HG03095 (cell line): ENCODE results near the gene HPS5.

Experiments
- ATAC-seq: cut with Tn5 transposase; IDR thresholded peaks from one replicate; pipeline ENCODE4 v1.9.1; 2021; ENCODE audit warnings: moderate library complexity; ENCODE audit not compliant: unreplicated experiment

Gene HPS5

GRCh38 chr11:18236664-18237356 is 85.1 kb downstream of the HPS5 start, which contains the start of gene SAA4:
TSS of gene SAA4 (minus strand) at chr11:18236802. CDS start at chr11:18235926, 876 bp downstream.
- ATAC-seq = no peak

- ATAC-seq = no peak
Measured at GRCh38 chr11:18235394-18236334, 86.3 kb downstream of the HPS5 start.

GRCh38 chr11:18233912-18234311 is 88.0 kb downstream of the HPS5 start:
- no peak for ATAC-seq

- ATAC-seq = no peak
Measured at GRCh38 chr11:18230859-18231258, 91.1 kb downstream of the HPS5 start.

GRCh38 chr11:18229501-18229900 is 92.4 kb downstream of the HPS5 start:
- ATAC-seq = peak; percentile 95
